ENCODE measurements around the gene KLHDC8B. TPM values are rescaled to one million over a fixed set of nuclear protein-coding genes. Genes with fewer than 3 reads are reported as not detected.

KLHDC8B gene
- total RNA-seq, 1 experiment from 2014 or later: 7.4 TPM

GRCh38 chr3:49182682-49183081, 11.3 kb downstream of the KLHDC8B start:
- Histone ChIP-seq H3K4me3 (ENCODE audit: low read depth, low read length) (no peak overlapping the region), H3K36me3 (ENCODE audit: control insufficient read depth, insufficient read depth, low read length) (no peaks in the 10 kb centered on the region), H3K9me3 (no peaks in the 10 kb centered on the region), H3K27me3 (replicated peaks; ENCODE audit: control insufficient read depth, insufficient read depth, low read length) (no peaks in the 10 kb centered on the region), H3K4me1 (no peaks in the 10 kb centered on the region)
- H3K27me3 Mint-ChIP-seq (ENCODE audit: insufficient read depth, unreplicated experiment): no peaks in the 10 kb centered on the region
- no peaks in the 10 kb centered on the region for H3K36me3 Mint-ChIP-seq (ENCODE audit: insufficient read depth, unreplicated experiment)
- BruUV-seq (replicated peaks): no TSS peak
- H3K4me3 Mint-ChIP-seq (ENCODE audit: unreplicated experiment): no peak overlapping the region
- no peaks in the 10 kb centered on the region for H3K4me1 Mint-ChIP-seq (ENCODE audit: low read depth, unreplicated experiment)
- H3K9me3 Mint-ChIP-seq (ENCODE audit: unreplicated experiment): no peaks in the 10 kb centered on the region
- ChIA-PET CTCF (no interaction called here), POLR2A (no interaction called here)
- DNase-seq: no peak
- TF ChIP-seq, protein P1, sequence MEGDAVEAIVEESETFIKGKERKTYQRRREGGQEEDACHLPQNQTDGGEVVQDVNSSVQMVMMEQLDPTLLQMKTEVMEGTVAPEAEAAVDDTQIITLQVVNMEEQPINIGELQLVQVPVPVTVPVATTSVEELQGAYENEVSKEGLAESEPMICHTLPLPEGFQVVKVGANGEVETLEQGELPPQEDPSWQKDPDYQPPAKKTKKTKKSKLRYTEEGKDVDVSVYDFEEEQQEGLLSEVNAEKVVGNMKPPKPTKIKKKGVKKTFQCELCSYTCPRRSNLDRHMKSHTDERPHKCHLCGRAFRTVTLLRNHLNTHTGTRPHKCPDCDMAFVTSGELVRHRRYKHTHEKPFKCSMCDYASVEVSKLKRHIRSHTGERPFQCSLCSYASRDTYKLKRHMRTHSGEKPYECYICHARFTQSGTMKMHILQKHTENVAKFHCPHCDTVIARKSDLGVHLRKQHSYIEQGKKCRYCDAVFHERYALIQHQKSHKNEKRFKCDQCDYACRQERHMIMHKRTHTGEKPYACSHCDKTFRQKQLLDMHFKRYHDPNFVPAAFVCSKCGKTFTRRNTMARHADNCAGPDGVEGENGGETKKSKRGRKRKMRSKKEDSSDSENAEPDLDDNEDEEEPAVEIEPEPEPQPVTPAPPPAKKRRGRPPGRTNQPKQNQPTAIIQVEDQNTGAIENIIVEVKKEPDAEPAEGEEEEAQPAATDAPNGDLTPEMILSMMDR (IDR thresholded peaks at IDR 0.05; ENCODE audit: insufficient read depth in 1 of 2, low read depth in 1 of 2, low read length in 1 of 2, severe bottlenecking in 1 of 2, unreplicated experiment in 1 of 2): no peak
- H3K27ac Mint-ChIP-seq (ENCODE audit: unreplicated experiment): no peak overlapping the region
- intact Hi-C loops (cut with micrococcal nuclease; ENCODE audit: unreplicated experiment): no loop called here

GRCh38 chr3:49183873-49184272, 12.5 kb downstream of the KLHDC8B start:
- H3K4me3 ChIP-seq (ENCODE audit: low read depth, low read length): no peak overlapping the region
- no peak for DNase-seq
- no TSS peak for BruUV-seq (replicated peaks)
- H3K36me3 ChIP-seq (ENCODE audit: control insufficient read depth, insufficient read depth, low read length): no peaks in the 10 kb centered on the region
- no peaks in the 10 kb centered on the region for H3K4me1 Mint-ChIP-seq (ENCODE audit: low read depth, unreplicated experiment)
- H3K9me3 Mint-ChIP-seq (ENCODE audit: unreplicated experiment): no peaks in the 10 kb centered on the region
- ChIA-PET POLR2A (interaction anchor here (0.6 kb wide), 1 partner anchor 36 kb away, joined by 5 read pairs; no protein-coding TSS in a partner anchor), CTCF (no interaction called here)
- TF ChIP-seq, protein P1 (IDR thresholded peaks at IDR 0.05; ENCODE audit: insufficient read depth in 1 of 2, low read depth in 1 of 2, low read length in 1 of 2, severe bottlenecking in 1 of 2, unreplicated experiment in 1 of 2): no peak
- H3K36me3 Mint-ChIP-seq (ENCODE audit: insufficient read depth, unreplicated experiment): no peaks in the 10 kb centered on the region
- no peaks in the 10 kb centered on the region for H3K4me1 ChIP-seq
- H3K27me3 ChIP-seq (replicated peaks; ENCODE audit: control insufficient read depth, insufficient read depth, low read length): no peaks in the 10 kb centered on the region
- no peaks in the 10 kb centered on the region for H3K9me3 ChIP-seq
- intact Hi-C loops (cut with micrococcal nuclease; ENCODE audit: unreplicated experiment): no loop called here
- H3K4me3 Mint-ChIP-seq (ENCODE audit: unreplicated experiment): no peak overlapping the region
- H3K27ac Mint-ChIP-seq (ENCODE audit: unreplicated experiment): no peak overlapping the region
- H3K27me3 Mint-ChIP-seq (ENCODE audit: insufficient read depth, unreplicated experiment): no peaks in the 10 kb centered on the region

GRCh38 chr3:49191741-49192140, 20.3 kb downstream of the KLHDC8B start:
- intact Hi-C loops (cut with micrococcal nuclease; ENCODE audit: unreplicated experiment): no loop called here
- ChIA-PET CTCF (no interaction called here), POLR2A (no interaction called here)
- no peak overlapping the region for H3K4me3 Mint-ChIP-seq (ENCODE audit: unreplicated experiment)
- TF ChIP-seq, protein P1 (IDR thresholded peaks at IDR 0.05; ENCODE audit: insufficient read depth in 1 of 2, low read depth in 1 of 2, low read length in 1 of 2, severe bottlenecking in 1 of 2, unreplicated experiment in 1 of 2): no peak
- no peaks in the 10 kb centered on the region for H3K4me1 Mint-ChIP-seq (ENCODE audit: low read depth, unreplicated experiment)
- H3K36me3 Mint-ChIP-seq (ENCODE audit: insufficient read depth, unreplicated experiment): no peaks in the 10 kb centered on the region
- H3K4me3 ChIP-seq (ENCODE audit: low read depth, low read length): no peak overlapping the region
- no peaks in the 10 kb centered on the region for H3K4me1 ChIP-seq
- no peaks in the 10 kb centered on the region for H3K36me3 ChIP-seq (ENCODE audit: control insufficient read depth, insufficient read depth, low read length)
- no peaks in the 10 kb centered on the region for H3K27me3 ChIP-seq (replicated peaks; ENCODE audit: control insufficient read depth, insufficient read depth, low read length)
- no peak overlapping the region for H3K27ac Mint-ChIP-seq (ENCODE audit: unreplicated experiment)
- H3K9me3 Mint-ChIP-seq (ENCODE audit: unreplicated experiment): no peaks in the 10 kb centered on the region
- no peak for DNase-seq
- no TSS peak for BruUV-seq (replicated peaks)
- no peaks in the 10 kb centered on the region for H3K27me3 Mint-ChIP-seq (ENCODE audit: insufficient read depth, unreplicated experiment)
- H3K9me3 ChIP-seq: no peaks in the 10 kb centered on the region

All from Caco-2 (cell line).